Kidney (tissue), 14 donors: ENCODE data around the gene DSG1. TPM values are rescaled to one million over a fixed set of nuclear protein-coding genes. Genes with fewer than 3 reads are reported as not detected.

Source experiments
- DNase-seq, 5 donors: peaks; one replicate each; pipeline ENCODE4 v3.0.0-alpha.2; 2013 to 2020
- FAIRE-seq: peaks from 2 replicates; lab custom pipeline; 2012; peaks lifted over from hg19 to GRCh38; lab: Jason Lieb, UNC
- H3K27ac ChIP-seq, 2 donors: one replicate each; pipeline ENCODE4 v1.7.0; 2013; ENCODE audit warnings: low read depth in 2 of 2, low read length in 2 of 2, inconsistent platforms in 1 of 2
- H3K27me3 ChIP-seq: one replicate; pipeline ENCODE4 v1.7.1; 2013; ENCODE audit warnings: low read length, inconsistent platforms; ENCODE audit not compliant: control insufficient read depth, insufficient read depth
- H3K36me3 ChIP-seq, 3 donors: one replicate each; pipeline versions ENCODE4 v1.7.0 to v1.7.1; 2013; ENCODE audit warnings: low read length in 3 of 3, control low read depth in 1 of 3, inconsistent platforms in 1 of 3; ENCODE audit not compliant: insufficient read depth in 3 of 3, control insufficient read depth in 2 of 3
- H3K4me1 ChIP-seq, 3 donors: one replicate each; pipeline versions ENCODE4 v1.7.0 to v1.7.1; 2013; ENCODE audit warnings: low read length in 3 of 3, inconsistent platforms in 1 of 3, low read depth in 1 of 3; ENCODE audit not compliant: control insufficient read depth in 2 of 3, insufficient read depth in 2 of 3
- H3K4me3 ChIP-seq, 3 donors: one replicate each; pipeline versions ENCODE4 v1.7.0 to v1.8.1; 2013; ENCODE audit warnings: low read length in 3 of 3, control low read depth in 1 of 3, inconsistent platforms in 1 of 3
- H3K9ac ChIP-seq, 3 donors: one replicate each; pipeline versions ENCODE4 v1.7.0 to v1.7.1; 2013; ENCODE audit warnings: low read length in 3 of 3, control low read depth in 1 of 3, inconsistent platforms in 1 of 3
- H3K9me3 ChIP-seq, 3 donors: one replicate each; pipeline versions ENCODE4 v1.7.0 to v1.7.1; 2013; ENCODE audit warnings: low read length in 3 of 3, control low read depth in 1 of 3, inconsistent platforms in 1 of 3; ENCODE audit not compliant: control insufficient read depth in 2 of 3, insufficient read depth in 1 of 3
- CTCF ChIP-seq: IDR thresholded peaks from 3 replicates; pipeline ENCODE4 v1.5.1; 2012; ENCODE audit warnings: mild to moderate bottlenecking, moderate library complexity, borderline replicate concordance; ENCODE audit not compliant: insufficient read depth; ENCODE audit errors: extremely low read depth
- intact Hi-C: fragments of 100-400 bp; cut with DNase I; formaldehyde crosslinking; loops from one replicate; pipeline ENCODE4 v1.11.1; 2022
- polyA plus RNA-seq: library from polyadenylated mRNA; stranded (reverse); fragments of 350-450 nt; fragmentation: Illumina TruSeq; extraction: RNeasy Lipid Tissue Mini Kit (QIAGEN cat#74804); gene quantifications from one replicate; pipeline ENCODE4 v1.2.3, GENCODE V29; 2014; ENCODE audit warnings: low read depth, low replicate concordance; ENCODE audit not compliant: insufficient read depth
- total RNA-seq: library from RNA; stranded (reverse); fragmentation: NEBNext Ultra II Directional; extraction: Animal tissue kit (Norgen Biotek cat#: 25700); gene quantifications from one replicate; pipeline ENCODE4 v1.2.1, GENCODE V29; 2021
- donor health status: control.
- donor health status: control.
- donor health status: control.
- donor health status: control.
- donor health status: control.
- donor health status: DM: yes; HTN: yes; CAD: no.
- donor health status: Normal renal cell carcinoma (clear cell type).

Gene DSG1
- total and polyA plus RNA-seq, 2 donors from 2014 or later = not detected

- FAIRE-seq = no peak
These were observed 44.0 kb upstream of the DSG1 start for GRCh38 chr18:31273812-31274527.

GRCh38 chr18:31274931-31275330, 43.0 kb upstream of the DSG1 start:
- Histone ChIP-seq H3K27me3 (no peaks in the 10 kb centered on the region), H3K36me3 (no peaks in the 10 kb centered on the region), H3K4me3 (no peak overlapping the region), H3K4me1 (peaks cover 0 to 2% (median 0%) of the 10 kb centered on the region in 3 donors), H3K27ac (no peak overlapping the region), H3K9ac (no peak overlapping the region), H3K9me3 (no peaks in the 10 kb centered on the region)
- FAIRE-seq (no peak), DNase-seq (no peak)
- intact Hi-C loops = no loop called here
- no peak for TF ChIP-seq CTCF

More at GRCh38 chr18:31273812-31274527, 44.0 kb upstream of the DSG1 start:
- no peak for TF ChIP-seq CTCF
- no peak for DNase-seq
- intact Hi-C loops = no loop called here
- no peaks in the 10 kb centered on the region for H3K27me3 ChIP-seq
- H3K4me3 ChIP-seq = no peak overlapping the region
- H3K36me3 ChIP-seq = no peaks in the 10 kb centered on the region
- no peak overlapping the region for H3K27ac ChIP-seq
- H3K9ac ChIP-seq = no peak overlapping the region
- H3K9me3 ChIP-seq = no peaks in the 10 kb centered on the region
- peaks cover 0 to 2% (median 0%) of the 10 kb centered on the region in 3 donors for H3K4me1 ChIP-seq

GRCh38 chr18:31275722-31276463, 42.1 kb upstream of the DSG1 start:
- DNase-seq (no peak), FAIRE-seq (no peak)
- no peaks in the 10 kb centered on the region for H3K9me3 ChIP-seq
- H3K4me3 ChIP-seq = no peak overlapping the region
- H3K36me3 ChIP-seq = no peaks in the 10 kb centered on the region
- peaks cover 0 to 2% (median 0%) of the 10 kb centered on the region in 3 donors for H3K4me1 ChIP-seq
- TF ChIP-seq CTCF = no peak
- H3K9ac ChIP-seq = no peak overlapping the region
- no peaks in the 10 kb centered on the region for H3K27me3 ChIP-seq
- H3K27ac ChIP-seq = no peak overlapping the region
- intact Hi-C loops = no loop called here
